NB4 (cell line): ENCODE data around the gene DUSP14.

ENCODE experiments used
- DNase-seq: peaks from one replicate; pipeline ENCODE4 v3.0.0; 2010; ENCODE audit warnings: low read depth
- H3K4me3 ChIP-seq: one replicate; pipeline ENCODE4 v1.5.1; 2011; ENCODE audit warnings: mild to moderate bottlenecking, low read depth, low read length, moderate library complexity
- CTCF ChIP-seq: IDR thresholded peaks from one replicate; pipeline ENCODE4 v1.5.1; 2012; ENCODE audit warnings: low read depth, low read length
- MYC ChIP-seq: IDR thresholded peaks from 2 replicates; pipeline ENCODE4 v1.6.1; 2011; ENCODE audit warnings: low read depth, low read length
- POLR2A ChIP-seq: IDR thresholded peaks from 2 replicates; pipeline ENCODE4 v1.6.1; 2011; ENCODE audit warnings: mild to moderate bottlenecking; ENCODE audit not compliant: insufficient read length; ENCODE audit errors: extremely low read depth
- TF ChIP-seq, protein P1 (sequence below): IDR thresholded peaks from 2 replicates; pipeline ENCODE4 v1.6.1; 2011; ENCODE audit warnings: low read depth, low read length

Gene DUSP14

DNA sequence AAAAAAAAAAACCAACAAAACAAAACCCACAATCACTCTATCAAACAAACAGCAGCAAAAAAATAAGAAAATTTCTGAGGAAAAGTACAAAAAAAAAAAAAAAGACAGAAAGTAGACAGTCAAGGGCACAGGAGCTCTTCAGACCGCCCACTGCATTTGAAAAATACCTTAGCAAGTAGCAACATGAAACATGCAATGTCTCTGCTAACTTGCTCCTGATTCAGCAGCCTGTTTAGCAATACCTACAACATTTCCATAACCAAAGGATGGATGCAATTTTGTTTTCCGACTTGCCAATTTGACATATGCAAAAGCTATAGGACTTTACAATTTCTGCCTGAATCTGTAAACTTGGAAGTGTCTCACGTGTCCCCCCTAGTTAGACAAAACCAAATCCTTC lies 62.1 kb downstream of the DUSP14 start:
- H3K4me3 ChIP-seq, result no peak overlapping the region
- no peak for DNase-seq
- TF ChIP-seq MYC, result no peak
- no peak for TF ChIP-seq POLR2A
- TF ChIP-seq, protein P1, sequence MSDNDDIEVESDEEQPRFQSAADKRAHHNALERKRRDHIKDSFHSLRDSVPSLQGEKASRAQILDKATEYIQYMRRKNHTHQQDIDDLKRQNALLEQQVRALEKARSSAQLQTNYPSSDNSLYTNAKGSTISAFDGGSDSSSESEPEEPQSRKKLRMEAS, result no peak
- TF ChIP-seq CTCF, result no peak

- H3K4me3 ChIP-seq, result no peak overlapping the region
- no peak for DNase-seq
- no peak for TF ChIP-seq MYC
- TF ChIP-seq, protein P1, result no peak
- no peak for TF ChIP-seq POLR2A
- TF ChIP-seq CTCF, result no peak
Observed at GRCh38 chr17:37553401-37553966, 63.8 kb downstream of the DUSP14 start.

- no peak for DNase-seq
- TF ChIP-seq CTCF (no peak), POLR2A (no peak), MYC (no peak)
- TF ChIP-seq, protein P1, result no peak
- no peak overlapping the region for H3K4me3 ChIP-seq
Observed at GRCh38 chr17:37555386-37555785, 65.7 kb downstream of the DUSP14 start.

DNA sequence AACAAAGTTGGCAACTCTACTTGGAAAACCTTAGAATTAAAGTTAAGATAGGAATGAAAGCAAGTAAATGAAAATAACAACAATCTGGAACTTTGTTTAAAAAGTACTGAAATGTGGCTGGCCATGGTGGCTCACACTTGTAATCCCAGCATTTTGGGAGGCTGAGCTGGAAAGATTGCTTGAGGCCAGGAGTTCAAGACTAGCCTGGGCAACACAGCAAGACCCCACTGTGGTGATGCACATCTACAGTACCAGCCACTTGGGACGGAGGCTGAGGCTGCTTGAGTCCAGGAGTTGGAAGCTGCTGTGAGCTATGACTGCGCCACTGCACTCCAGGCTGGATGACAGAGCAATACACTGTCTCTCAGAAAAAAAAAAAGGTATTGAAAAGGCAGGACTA lies 67.8 kb downstream of the DUSP14 start:
- no peak for DNase-seq
- TF ChIP-seq, protein P1, result no peak
- no peak for TF ChIP-seq POLR2A
- no peak for TF ChIP-seq MYC
- TF ChIP-seq CTCF, result no peak
- no peak overlapping the region for H3K4me3 ChIP-seq

- no peak for TF ChIP-seq MYC
- no peak for TF ChIP-seq POLR2A
- TF ChIP-seq, protein P1, result no peak
- no peak for TF ChIP-seq CTCF
- DNase-seq, result no peak
- H3K4me3 ChIP-seq, result no peak overlapping the region
Observed at GRCh38 chr17:37558299-37558698, 68.6 kb downstream of the DUSP14 start.
